ENCODE results near the gene CCDC60. TPM values are rescaled to one million over a fixed set of nuclear protein-coding genes. Genes with fewer than 3 reads are reported as not detected.
A peak's percentile ranks its signal among the peaks of the same experiment; 100 is the strongest.

Gene CCDC60
- total and polyA plus RNA-seq, 8 donors: not detected

DNA sequence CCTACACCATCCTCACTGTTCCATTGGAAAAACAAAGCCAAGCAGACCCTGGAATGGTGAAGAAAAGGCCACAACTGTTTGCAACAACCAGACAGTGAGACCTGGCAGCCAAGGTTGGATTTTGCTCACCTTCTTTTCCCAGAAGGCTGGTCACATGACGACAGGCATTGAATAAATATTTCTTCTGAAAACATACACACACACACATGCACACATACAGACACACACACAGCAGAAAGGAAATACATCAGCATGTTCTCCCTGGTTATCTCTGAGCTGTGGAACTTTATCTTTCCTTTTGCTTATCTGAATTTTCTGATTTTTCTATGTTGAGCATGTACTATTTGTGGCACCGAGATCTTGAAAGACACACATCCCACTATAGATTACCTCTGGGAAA lies 38.0 kb upstream of the CCDC60 start:
- TF ChIP-seq, protein P1, sequence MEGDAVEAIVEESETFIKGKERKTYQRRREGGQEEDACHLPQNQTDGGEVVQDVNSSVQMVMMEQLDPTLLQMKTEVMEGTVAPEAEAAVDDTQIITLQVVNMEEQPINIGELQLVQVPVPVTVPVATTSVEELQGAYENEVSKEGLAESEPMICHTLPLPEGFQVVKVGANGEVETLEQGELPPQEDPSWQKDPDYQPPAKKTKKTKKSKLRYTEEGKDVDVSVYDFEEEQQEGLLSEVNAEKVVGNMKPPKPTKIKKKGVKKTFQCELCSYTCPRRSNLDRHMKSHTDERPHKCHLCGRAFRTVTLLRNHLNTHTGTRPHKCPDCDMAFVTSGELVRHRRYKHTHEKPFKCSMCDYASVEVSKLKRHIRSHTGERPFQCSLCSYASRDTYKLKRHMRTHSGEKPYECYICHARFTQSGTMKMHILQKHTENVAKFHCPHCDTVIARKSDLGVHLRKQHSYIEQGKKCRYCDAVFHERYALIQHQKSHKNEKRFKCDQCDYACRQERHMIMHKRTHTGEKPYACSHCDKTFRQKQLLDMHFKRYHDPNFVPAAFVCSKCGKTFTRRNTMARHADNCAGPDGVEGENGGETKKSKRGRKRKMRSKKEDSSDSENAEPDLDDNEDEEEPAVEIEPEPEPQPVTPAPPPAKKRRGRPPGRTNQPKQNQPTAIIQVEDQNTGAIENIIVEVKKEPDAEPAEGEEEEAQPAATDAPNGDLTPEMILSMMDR (IDR thresholded peaks at IDR 0.05): no peak
- ATAC-seq: peak in 1 of 4 donors; percentile 25
- H3K4me1 ChIP-seq: no peaks in the 10 kb centered on the region
- no peak overlapping the region for H3K4me3 ChIP-seq
- no peaks in the 10 kb centered on the region for H3K27me3 ChIP-seq
- no peak for FAIRE-seq
- H3K9me3 ChIP-seq: no peaks in the 10 kb centered on the region
- H3K36me3 ChIP-seq: no peaks in the 10 kb centered on the region
- intact Hi-C loops (cut with DNase I): no loop called here
- peak in 1 of 6 donors; percentile 5 for DNase-seq
- WGBS, 2 donors: 13 to 18% methylated on average over 2 of the region's 2 CpGs
- H3K27ac ChIP-seq: no peak overlapping the region

DNA sequence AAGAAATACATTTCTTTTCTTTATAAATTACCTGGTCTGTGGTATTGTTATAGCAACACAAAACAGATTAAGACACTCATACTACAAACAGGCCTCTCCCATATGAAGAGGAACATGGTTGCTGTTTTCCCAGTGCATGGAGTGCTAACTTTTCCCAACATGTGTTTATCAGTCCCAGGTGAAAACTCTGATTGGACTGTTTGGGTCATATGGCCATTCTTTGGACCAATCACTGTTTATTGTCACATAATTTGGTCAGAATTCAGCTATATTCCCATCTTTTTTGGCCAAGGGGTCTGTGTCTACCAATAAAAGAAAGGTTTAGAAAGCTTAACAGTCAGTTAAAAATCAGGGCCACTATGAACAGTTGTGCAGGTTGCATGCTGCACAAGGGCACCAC lies 35.4 kb upstream of the CCDC60 start:
- ATAC-seq (no peak), FAIRE-seq (no peak), DNase-seq (no peak)
- Histone ChIP-seq H3K4me3 (no peak overlapping the region), H3K36me3 (no peaks in the 10 kb centered on the region), H3K4me1 (no peaks in the 10 kb centered on the region), H3K27me3 (no peaks in the 10 kb centered on the region), H3K27ac (no peak overlapping the region), H3K9me3 (no peaks in the 10 kb centered on the region)
- intact Hi-C loops (cut with DNase I): no loop called here
- TF ChIP-seq, protein P1 (IDR thresholded peaks at IDR 0.05): no peak

DNA sequence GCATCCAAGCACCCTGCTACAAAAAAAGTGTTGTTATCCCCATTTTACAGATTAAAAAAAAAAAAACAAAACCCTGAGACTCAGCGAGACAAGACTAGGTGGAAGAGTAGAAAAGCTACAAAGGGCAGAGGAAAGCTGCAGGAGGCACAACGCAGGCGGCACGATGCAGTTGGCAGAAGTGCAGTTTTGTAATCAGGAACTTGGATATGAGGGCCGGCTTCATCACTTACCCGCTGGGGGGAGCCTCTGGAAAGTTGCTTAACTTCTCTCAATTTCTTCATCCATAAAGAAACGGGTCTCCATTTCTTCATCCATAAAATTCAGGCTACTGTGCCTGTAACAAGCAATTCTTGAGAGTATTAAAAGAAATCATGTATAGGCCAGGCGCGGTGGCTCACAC lies 33.1 kb upstream of the CCDC60 start:
- DNase-seq: no peak

DNA sequence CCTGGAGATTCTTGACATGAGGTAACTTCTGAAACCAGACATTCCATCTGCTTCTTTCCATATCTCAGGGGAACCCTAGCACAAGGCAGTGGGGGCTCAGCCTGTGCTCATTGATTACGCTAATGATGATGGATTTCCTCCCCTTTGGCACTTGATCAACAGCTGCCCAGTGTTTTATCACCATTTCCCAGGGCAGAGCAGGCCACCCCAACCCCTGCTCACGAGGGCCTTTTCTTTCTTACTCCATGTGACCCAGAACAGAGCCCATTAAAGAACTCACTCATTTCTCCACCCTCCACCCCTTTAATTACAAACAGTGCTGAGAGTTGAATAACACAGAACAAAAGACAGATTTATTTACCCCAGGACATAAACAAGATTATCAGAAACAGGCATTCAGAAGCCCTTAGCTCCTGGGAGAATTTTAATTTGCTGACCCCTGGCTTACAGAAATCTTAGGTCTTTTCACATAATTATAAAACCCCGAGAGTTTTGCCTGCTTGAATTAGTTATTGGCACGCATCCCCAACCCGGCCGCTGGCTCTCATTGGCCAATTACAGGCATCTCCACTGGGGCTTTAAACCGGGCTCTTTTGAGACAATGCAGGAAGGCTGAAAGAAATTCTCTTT lies 32.0 kb upstream of the CCDC60 start:
- FAIRE-seq: no peak

More for the DNA sequence above, 33.1 kb upstream of the CCDC60 start:
- 67 to 72% methylated on average over 9 of the region's 9 CpGs for WGBS, 2 donors
- FAIRE-seq (no peak), ATAC-seq (no peak)
- Histone ChIP-seq H3K36me3 (no peaks in the 10 kb centered on the region), H3K4me1 (no peaks in the 10 kb centered on the region), H3K27ac (no peak overlapping the region), H3K4me3 (no peak overlapping the region), H3K27me3 (no peaks in the 10 kb centered on the region), H3K9me3 (no peaks in the 10 kb centered on the region)
- intact Hi-C loops (cut with DNase I): no loop called here
- TF ChIP-seq, protein P1 (IDR thresholded peaks at IDR 0.05): no peak

DNA sequence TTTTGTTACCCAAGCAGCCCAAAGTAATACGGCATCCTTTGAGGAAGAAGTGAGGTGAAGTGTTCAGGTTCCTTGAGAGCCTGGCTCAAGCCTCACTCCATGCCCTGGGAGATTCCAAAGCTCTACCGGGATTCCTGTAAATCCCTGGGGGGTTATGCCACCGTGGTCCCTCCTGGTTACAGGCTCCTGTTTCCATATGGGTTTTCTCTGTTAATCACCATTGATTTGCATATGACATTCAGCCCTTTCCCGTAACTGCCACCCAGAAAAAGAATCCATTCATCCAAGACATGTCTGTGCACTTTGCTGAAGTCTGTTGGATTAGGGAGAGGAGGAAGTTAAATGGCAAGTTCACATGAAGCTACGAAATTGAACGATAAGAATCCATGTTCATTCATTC lies 27.9 kb upstream of the CCDC60 start:
- no peak overlapping the region for H3K4me3 ChIP-seq
- no peak overlapping the region for H3K27ac ChIP-seq
- intact Hi-C loops (cut with DNase I): no loop called here
- DNase-seq: no peak
- FAIRE-seq: no peak
- H3K36me3 ChIP-seq: no peaks in the 10 kb centered on the region
- H3K9me3 ChIP-seq: no peaks in the 10 kb centered on the region
- no peaks in the 10 kb centered on the region for H3K4me1 ChIP-seq
- no peak for ATAC-seq
- no peaks in the 10 kb centered on the region for H3K27me3 ChIP-seq
- TF ChIP-seq, protein P1 (IDR thresholded peaks at IDR 0.05): no peak
- 67 to 81% methylated on average over 6 of the region's 6 CpGs for WGBS, 2 donors

More for the DNA sequence above, 32.0 kb upstream of the CCDC60 start:
- Histone ChIP-seq H3K27me3 (no peaks in the 10 kb centered on the region), H3K4me1 (no peaks in the 10 kb centered on the region), H3K27ac (no peak overlapping the region), H3K36me3 (no peaks in the 10 kb centered on the region), H3K4me3 (no peak overlapping the region), H3K9me3 (no peaks in the 10 kb centered on the region)
- no peak for DNase-seq
- WGBS, 2 donors: 27 to 30% methylated on average over 7 of the region's 7 CpGs
- intact Hi-C loops (cut with DNase I): no loop called here
- TF ChIP-seq, protein P1 (IDR thresholded peaks at IDR 0.05): no peak
- ATAC-seq: no peak
